Measurements from ENCODE around the gene PDZD2.
A peak's percentile ranks its signal among the peaks of the same experiment; 100 is the strongest.

PDZD2 gene

GRCh38 chr5:31825518-31826068 lies 186.7 kb downstream of the PDZD2 start:
- DNase-seq (ENCODE audit: low spot score), result peak; percentile 26

GRCh38 chr5:31827867-31828266 lies 188.9 kb downstream of the PDZD2 start:
- DNase-seq (ENCODE audit: low spot score), result no peak

- DNase-seq (ENCODE audit: low spot score), result no peak
These were observed 194.0 kb downstream of the PDZD2 start for GRCh38 chr5:31832966-31833365.

- no peak for DNase-seq (ENCODE audit: low spot score)
These were observed 194.8 kb downstream of the PDZD2 start for GRCh38 chr5:31833710-31834109.

- peak; percentile 15 for DNase-seq (ENCODE audit: low spot score)
These were observed 205.9 kb downstream of the PDZD2 start for GRCh38 chr5:31844622-31845345.

- DNase-seq (ENCODE audit: low spot score), result no peak
These were observed 206.4 kb downstream of the PDZD2 start for GRCh38 chr5:31845361-31845760.

- no peak for DNase-seq (ENCODE audit: low spot score)
These were observed 208.0 kb downstream of the PDZD2 start for GRCh38 chr5:31846934-31847333.

GRCh38 chr5:31847354-31847753 lies 208.4 kb downstream of the PDZD2 start:
- DNase-seq (ENCODE audit: low spot score), result no peak

GRCh38 chr5:31850981-31851689 lies 212.2 kb downstream of the PDZD2 start:
- DNase-seq (ENCODE audit: low spot score), result no peak

GRCh38 chr5:31853398-31854135 lies 214.6 kb downstream of the PDZD2 start:
- no peak for DNase-seq (ENCODE audit: low spot score)

GRCh38 chr5:31854181-31855133 lies 215.5 kb downstream of the PDZD2 start:
- DNase-seq (ENCODE audit: low spot score), result no peak

GRCh38 chr5:31855134-31856040 lies 216.5 kb downstream of the PDZD2 start:
- DNase-seq (ENCODE audit: low spot score), result no peak

GRCh38 chr5:31859096-31859495 lies 220.2 kb downstream of the PDZD2 start:
- no peak for DNase-seq (ENCODE audit: low spot score)

GRCh38 chr5:31860278-31860677 lies 221.3 kb downstream of the PDZD2 start:
- DNase-seq (ENCODE audit: low spot score), result no peak

GRCh38 chr5:31860726-31861433 lies 221.9 kb downstream of the PDZD2 start:
- DNase-seq (ENCODE audit: low spot score), result no peak

- no peak for DNase-seq (ENCODE audit: low spot score)
These were observed 222.7 kb downstream of the PDZD2 start for GRCh38 chr5:31861601-31862000.

- no peak for DNase-seq (ENCODE audit: low spot score)
These were observed 225.1 kb downstream of the PDZD2 start for GRCh38 chr5:31863991-31864411.

- no peak for DNase-seq (ENCODE audit: low spot score)
These were observed 227.2 kb downstream of the PDZD2 start for GRCh38 chr5:31866166-31866565.

GRCh38 chr5:31867219-31867618 lies 228.3 kb downstream of the PDZD2 start:
- no peak for DNase-seq (ENCODE audit: low spot score)

- DNase-seq (ENCODE audit: low spot score), result no peak
These were observed 241.5 kb downstream of the PDZD2 start for GRCh38 chr5:31880449-31880848.
